Brain pericyte (primary cell): ENCODE results near the gene ROCK2.

Experiments used
- DNase-seq: peaks from one replicate; pipeline ENCODE4 v3.0.0-alpha.2; 2012; ENCODE audit warnings: low read depth, low spot score

ROCK2 gene

DNA sequence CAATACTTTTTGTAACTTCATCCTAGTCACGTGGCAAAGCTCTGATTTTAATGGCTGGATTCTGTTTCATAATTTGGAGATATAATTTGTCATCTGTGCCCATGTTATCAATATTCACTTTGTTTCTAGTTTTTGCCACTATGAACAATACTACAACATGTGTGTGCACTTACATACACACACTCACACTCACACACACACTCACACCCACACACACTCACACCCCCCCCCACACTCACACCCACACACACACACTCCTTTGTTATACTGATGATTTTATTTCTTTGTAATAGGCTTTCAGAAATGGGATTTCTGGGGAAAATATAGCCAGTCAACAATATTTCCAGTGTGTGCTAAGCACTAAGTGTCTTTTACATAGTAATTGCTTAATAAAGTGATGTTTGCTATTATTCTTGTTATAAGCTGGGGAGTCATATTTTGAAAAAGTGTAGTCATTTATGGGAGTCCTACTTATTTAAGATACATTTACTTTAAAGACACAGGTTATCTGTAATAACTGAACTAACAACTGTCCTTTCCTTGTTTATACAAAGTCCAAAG lies 22.8 kb upstream of the ROCK2 start:
- DNase-seq = no peak

DNA sequence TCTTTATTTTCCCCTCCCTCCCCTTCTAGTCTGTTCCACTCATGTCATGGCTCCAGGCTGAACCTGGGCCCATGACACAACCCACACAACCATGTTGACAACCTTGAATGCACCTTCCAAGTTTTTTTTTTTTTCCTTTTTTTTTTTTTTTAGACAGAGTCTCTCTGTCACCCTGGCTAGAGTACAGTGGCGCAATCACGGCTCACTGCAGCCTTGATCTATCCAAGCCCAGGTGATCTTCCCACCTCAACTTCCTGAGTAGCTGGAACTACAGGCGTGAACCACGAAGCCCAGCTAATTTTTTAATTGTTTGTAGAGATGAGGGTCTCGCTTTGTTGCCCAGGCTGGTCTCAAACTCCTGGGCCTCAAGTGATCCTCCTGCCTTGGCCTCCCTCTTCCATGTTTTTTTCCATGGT lies 21.9 kb upstream of the ROCK2 start:
- no peak for DNase-seq

DNA sequence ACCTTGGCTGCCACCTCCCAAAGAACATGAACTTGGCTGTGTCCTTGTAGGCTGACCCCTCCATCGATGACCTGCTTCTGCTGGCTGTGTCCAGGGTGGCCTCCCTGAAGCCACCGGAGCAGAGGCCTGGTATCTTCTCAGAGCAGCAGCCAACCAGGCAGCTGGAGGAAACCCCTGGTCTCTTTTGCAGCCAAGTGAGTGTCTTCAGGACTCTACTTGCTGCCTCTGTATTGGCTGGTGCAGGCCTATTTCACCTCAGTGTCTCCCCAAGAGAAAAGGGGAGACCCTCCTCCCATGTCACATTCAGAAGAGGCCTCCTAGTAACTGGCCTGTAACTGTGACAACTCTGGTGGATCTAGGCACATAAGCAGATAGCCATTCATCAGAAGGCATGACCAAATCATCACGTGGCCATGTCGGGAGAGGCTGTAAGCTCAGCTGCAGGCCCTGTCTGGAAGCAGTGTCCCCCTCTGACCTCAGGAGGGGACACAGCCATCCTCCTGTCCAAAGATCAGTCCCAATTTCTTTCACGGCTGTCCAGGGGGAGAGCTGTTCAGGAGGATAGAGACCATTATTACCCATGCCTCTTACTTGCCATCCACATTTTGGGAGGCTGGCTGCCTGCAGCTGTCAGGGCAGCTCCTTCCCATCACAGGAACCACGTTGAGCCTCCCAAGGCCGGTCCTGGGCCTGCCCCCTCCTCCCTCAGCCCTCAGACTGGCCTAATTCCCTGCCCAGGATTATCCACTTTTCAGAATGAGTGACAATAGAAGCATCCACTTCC lies 20.9 kb upstream of the ROCK2 start:
- no peak for DNase-seq

DNA sequence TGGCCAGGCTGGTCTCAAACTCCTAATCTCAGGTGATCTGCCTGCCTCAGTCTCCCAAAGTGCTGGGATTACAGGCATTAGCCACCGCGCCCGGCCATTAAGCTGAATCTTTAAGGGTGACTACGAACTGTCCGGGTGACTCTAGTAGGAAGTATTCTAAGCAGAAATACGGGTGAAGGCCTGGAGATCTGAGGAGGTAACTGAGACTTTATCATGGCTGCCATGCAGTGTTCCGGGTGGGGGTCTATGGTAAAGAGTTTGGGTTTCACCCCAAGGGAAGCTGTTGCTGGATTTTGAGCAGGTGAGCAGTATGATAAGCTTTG lies 20.1 kb upstream of the ROCK2 start:
- no peak for DNase-seq

DNA sequence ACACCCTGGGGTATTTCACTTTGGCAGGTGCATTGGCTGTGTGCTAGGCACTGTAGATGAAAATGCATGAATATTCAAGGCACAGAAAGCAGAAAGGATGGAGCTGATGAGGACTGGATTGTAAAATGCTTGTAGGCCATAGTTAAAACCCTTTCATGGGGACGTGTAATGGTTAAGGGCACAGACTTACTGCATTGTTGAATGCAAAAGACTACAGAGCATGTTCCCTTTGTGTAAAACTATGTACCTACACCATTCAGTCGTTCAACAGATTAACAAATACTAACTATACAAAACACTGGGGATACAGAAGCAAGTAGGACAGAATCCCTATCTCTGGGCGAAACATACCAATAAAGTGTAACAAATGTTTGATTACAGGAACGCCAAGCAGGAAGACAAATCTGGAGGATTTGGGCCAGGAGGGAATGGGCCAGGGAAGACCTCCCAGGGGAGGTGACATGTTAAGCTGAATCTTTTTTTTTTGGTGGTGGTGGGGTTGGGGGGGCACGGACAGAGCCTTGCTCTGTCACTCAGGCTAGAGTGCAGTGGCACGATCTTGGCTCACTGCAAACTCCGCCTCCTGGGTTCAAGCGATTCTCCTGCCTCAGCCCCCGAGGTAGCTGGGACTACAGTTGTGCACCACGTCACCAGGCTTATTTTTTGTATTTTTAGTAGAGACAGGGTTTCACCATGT lies 19.6 kb upstream of the ROCK2 start:
- no peak for DNase-seq

DNA sequence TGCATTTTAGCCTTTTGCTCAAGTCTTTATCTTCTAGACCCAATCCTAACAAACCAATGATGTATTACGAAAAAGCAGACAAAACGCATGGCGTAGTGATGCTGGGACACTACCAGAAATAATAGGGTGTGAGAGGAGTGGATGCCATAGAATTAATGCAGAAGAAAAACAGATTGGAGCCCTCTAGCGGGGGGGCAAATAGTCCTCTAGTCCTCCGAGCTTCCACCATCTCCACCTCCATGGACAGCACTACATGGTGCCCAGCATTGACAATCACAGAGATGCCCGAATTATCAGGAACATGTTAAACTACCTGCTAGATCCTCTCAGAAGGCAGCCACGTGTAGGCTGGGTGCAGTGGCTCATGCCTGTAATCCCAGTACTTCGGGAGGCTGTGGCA lies 15.4 kb upstream of the ROCK2 start:
- DNase-seq = no peak

DNA sequence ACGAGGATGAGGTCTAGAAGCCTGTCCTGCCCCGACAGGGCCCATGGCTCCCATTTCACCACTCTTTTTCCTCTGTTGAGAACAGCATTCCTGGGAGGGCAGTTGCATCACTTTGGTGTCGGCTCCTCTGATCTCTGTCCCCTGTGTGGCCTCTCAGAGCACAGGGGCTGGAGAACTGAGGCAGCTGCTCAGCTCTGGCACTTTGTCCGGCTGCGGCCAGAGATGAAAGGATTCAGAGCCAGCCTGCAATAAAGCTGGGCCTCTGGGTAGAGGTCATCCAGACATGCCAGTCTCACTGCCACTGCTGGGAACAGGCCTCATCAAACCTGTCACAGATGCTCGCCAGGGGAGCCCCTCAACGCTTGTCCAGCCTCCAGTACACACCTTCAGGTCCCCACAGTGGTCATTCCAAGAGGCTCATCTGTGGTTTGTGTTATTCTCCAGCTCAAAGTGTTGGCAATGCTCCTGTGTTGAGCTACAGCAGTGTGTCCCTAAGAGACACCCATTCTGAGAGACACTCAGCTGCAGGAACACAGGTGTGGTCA lies 13.1 kb upstream of the ROCK2 start:
- DNase-seq = no peak

DNA sequence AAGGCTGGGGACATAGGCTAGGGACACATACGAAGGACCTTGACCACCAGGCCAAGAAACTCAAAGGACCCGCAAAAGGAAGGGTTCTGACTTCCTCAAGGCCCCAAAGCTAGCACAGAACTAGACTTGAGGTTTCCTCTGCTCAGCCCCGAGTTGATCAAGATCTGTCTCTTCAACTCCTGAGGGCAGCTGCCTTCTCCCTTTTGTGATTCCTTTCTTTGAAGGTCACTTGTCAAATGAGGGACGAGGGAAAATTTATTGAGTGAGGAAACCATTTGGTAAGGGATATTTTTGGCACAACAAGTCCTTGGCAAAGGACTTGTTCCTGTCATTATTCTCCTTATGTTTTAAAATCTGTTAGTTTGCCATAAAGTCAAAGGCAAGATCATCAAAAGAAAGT lies 12.3 kb upstream of the ROCK2 start:
- DNase-seq = no peak

DNA sequence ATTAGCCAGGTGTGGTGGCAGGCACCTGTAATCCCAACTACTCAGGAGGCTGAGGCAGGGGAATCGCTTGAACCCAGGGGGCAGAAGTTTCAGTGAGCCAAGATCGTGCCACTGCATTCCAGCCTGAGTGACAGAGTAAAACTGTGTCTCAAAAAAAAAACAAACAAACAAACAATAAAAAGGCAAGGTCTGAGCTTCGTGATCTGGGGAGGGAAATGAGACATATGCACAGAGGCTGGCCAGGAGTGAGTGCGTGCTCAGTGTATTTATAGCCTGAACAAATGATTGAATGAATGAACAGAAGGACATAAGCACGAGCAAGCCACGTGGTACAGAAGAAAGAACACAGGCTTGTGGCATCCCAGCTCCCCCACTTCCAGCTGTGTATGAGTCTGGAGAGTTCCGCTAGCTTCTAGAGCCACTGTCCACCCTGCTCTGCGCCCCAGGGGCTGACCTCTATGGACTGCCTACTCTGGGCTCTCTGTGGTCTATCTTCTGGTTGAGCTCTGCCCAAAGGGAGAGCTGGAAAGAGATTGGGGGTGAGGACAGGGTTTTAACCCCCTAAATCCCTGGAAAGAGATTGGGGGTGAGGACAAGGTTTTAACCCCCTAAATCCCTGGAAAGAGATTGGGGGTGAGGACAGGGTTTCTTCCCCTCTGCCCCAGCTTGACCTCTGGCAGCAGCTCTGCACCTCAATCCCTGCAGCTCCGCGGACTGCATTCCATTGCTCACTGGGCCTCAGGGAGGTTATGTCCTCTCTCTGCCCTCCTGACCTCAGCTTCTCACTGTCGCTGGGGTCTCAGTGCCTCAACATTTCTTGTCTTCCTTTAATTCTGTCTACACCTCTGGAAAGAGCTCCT lies 11.0 kb upstream of the ROCK2 start:
- DNase-seq = no peak

DNA sequence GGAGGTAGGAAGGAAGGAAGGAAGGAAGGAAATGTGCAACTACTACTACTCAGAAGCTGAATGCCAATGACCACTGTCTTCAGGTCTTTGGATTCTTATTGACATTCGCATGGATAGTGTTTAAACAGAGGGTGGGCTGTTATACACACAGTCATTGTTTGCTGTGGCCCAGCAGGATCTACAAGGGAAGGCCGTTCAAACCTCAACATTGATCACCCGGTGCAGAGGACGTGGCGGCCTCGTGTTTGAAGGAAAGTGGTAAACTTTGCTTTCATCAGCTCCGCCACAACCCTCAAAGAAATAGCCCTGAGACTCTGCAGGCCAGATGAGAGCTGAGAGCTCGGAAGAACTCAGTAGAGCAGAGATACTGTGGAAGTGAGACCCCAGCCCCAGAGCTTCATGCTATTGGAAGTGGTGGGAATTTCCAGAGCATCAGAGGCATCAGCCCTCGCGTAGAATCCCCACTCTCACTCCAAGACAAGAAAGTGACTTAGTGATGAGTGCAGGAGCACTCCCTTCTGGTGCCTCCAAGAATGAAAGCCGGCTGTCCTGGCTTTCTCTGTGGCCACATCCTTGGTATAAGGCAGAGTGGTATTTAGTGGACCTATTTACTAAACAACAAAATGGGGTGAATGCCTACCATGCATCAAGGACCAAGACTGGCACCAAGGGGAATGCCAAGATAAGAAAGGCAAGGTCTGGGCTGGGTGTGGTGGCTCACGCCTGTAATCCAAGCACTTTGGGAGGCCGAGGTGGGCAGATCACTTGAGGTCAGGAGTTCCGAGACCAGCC lies 10.1 kb upstream of the ROCK2 start:
- DNase-seq = no peak

DNA sequence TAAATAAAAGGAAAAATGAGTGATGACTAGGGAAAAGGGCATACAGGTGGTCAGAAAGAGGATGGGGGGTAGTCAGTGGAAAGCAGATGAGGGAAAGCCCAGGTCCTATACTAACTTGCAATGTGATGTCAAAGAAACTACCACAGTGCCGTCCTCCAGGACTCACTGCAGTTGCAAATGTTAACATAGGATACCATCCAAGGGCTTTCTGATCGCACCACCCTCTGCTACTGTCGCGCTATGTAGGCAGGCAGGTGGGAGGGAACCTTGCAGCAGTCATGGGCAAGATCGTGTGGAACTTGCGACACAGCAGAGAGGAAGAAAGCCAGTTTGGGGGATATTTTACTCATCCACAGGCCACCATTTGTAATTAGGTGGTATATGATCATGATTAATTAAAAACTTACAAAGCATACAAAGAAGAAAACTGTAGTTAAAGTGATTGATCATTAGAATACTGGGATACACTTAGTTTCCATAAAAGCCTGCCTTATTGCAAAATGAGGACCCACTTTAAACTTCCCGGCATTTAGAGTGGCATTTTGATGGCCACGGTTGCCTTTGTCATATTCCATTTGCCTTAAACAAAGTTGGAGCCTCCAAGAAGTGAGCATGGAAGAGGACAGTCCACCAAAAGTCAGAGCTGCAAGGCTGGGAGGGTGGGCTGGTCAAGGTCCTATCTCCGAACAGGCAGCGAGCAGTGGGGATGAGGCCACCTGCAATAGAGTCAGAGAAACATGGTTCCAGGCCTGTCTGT lies 8.5 kb upstream of the ROCK2 start:
- DNase-seq = no peak

DNA sequence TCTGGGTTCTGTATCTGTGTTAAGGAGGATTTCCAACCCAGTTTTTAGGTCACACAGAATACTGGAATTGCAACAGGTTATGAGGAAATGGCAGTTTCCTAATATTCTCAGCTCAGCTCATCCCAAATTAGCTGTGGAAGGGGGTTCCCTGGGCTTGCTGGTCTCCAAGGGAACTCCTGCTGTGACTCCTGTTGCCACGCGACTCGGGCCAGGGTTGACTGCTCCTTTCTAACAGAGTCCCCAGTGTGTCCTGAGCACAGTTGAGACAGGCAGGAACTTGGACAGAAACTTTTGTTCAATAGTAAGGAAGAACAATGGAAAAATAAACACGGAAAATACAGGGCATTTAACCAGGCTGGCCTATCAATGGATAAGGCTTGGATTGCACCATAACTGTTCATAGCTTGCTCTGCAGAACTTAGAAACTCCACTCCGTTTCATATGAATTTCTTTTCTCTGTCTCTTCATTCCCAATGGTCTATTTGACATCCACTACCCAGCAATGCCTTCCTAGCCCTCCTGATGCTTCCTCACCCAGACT lies 3.8 kb upstream of the ROCK2 start:
- DNase-seq = no peak

DNA sequence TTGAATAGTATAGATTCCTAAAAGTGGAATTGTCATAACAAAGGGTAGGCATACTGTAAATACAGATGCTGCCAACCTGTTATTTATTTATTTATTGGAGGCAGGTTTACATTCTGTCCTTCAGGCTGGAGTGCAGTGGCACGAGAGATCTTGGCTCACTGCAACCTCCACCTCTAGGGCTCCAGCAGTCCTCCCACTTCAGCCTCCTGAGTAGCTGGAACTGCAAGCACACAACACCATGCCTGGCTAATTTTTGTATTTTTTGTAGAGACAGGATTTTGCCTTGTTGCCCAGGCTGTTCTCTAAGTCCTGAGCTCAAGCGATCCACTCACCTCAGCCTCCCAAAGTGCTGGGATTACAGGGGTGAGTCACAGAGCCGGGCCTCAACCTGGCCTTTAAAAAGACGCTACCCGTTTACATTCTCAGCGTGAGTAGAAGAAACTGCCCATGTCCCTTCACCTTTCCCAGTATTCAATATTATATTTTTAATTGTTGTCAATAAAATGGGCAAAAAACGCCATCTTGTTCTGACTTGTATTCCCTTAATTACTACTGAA lies 3.0 kb upstream of the ROCK2 start:
- no peak for DNase-seq

DNA sequence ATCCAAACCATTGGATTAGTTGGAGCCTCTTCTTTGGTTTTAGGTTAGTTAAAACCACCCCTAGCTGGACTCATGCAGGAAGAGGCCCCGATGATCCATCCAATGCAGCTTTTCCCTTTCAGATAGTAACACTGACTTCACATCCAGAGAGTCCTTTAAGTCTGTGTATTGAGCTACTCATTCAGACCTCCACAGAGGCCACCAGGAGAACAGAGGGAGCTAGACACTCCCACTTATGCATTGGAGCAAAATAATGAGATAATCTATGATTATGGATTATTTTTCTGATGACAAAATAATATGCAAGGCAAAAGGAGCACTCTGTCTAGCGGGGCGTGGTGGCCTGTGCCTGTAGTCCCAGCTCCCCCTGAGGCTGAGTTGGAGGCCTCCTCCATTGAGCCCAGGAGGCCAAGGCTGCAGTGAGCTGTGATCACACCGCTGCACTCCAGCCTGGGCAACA lies 1.6 kb upstream of the ROCK2 start:
- DNase-seq = no peak

DNA sequence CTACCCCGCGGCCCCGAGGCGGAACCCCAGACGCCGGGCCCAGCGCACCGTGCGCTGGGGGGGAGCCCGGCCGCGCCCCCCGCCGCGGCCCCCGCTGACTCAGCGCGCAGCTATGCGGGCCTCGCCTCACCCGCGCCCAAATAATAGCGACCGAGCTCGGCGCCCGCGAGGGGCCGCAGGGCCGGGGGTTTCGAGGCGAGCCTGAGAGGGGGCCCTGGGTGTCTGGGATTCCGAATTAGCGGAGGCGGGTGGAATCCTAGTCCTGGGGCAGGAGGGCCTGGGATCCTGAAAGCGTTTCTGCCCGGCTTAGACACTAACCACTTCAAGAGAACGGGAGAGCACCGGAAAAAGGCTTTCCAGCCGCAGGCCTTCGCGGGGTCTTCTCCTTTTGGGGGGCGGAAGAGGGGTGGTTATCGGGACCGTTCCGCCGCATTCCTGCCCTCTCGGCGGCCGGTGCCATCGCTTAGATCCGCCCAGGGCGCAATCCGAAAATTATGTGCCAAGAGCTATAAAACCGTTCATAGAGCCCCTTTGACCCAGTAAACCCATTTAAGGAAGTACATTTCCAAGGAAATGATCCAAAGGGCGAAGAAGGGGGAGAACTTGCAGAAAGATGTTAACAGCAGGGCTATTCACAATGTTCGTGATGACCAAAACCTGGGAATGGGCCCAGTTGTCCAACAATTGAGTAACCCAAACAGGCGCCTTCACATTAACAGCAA lies 681 bp upstream of the ROCK2 start:
- DNase-seq = peak; percentile 22

DNA sequence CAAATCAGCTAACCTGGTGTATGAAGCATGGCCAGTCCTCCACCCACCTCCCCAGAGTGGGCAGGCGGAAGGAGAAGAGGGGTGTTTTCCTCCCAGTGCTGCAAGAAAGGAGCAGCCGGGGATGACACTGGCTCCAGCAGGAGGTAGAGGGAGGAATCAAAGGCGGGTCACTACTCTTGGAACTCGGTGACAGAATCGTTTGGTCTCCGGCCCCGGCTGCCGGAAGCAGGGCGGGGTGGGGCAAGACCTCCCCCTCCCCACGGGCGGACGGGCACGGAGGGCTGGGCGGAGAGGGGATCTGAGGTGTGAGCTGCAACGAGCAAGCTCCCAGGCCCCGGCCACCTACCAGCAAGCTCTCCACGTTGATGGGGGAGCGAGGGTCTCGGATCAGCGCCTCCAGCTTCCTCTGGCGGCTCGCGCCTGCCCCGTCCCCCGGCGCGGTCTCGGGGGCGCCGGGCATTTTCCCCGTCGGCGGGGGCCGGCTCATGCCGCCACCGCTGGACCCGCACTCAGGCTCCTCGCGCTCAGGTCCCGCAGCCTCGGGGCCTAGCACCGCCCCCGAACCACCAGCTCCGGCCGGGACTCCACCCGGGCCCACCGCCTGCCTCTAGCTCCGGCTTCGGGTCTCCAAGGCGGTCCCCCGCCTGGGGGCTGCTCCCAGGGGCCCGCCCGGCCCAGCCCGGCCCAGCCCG lies 640 bp downstream of the ROCK2 start:
- DNase-seq = no peak

DNA sequence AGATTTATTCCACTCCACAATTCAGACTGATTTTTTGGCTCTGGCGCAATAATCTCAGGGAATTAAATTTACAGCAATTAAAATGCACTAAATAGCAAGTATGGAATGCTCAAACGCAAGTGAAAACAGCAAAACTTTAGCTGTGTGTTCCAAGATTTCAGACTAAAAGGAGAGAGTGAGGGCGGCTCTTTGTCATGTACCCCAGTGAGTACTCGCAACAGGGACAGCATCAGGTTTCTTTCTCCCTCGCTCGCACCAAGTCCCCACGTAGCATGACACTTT lies 1.1 kb downstream of the ROCK2 start:
- DNase-seq = no peak

DNA sequence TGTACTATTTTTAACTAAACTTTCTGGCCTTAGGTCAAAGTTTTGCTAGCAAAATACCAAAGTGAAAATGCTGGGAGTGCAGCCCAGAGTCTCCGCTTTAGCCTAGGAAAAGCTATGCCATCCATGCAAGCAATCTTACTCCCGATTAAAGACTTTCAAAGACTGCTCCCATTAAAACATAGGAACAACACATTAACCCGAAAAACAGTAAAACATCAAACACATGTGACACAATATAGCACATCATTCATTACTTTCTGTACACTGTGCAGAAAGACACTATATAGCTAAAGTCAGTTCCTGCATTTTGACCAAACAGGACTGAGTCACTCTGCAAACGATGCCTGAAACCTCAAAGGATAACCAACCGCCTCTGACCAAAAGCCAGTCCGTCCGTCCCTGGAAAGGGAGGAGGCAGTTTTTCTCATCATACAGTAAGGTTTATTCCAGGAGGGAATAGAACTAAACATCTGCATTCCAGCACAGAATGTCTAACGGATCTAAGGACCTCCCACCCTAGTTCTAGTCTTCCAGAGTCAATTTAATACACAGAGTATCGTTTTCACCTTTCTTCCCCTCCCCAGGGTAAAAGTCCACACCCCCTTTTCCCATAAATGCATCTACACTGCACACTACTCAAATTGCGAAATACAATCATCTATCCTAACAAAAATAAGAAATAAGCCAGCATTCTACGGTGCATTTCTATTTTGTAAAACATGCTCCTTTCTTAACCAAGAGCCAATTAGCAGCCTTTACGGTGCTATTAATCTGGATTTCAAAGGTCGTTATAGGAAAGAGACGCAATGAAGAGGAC lies 1.7 kb downstream of the ROCK2 start:
- DNase-seq = no peak
